GM04504 (cell line): ENCODE measurements around the gene GPR173.

Experiments
- DNase-seq: peaks from one replicate; pipeline ENCODE4 v3.0.0-alpha.2; 2012; ENCODE audit warnings: low read depth

GPR173 gene

DNA sequence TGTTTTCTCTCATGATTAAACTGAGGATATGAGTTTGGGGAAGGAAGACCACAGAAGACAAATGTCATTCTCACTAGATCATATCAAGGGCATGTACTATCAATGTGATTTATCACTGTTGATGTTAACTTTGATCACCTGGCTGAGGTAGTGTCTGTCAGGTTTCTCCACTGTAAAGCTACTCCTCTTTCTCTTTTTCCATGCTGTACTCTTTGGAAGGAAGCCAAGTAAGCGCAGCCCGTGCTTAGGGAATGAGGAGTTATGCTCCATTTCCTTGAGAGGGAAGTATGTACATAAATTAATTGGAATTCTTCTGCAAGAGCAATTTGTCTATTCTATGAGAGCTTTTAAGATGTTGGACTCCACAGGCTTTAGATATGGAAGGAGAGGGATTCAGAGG lies 41.3 kb downstream of the GPR173 start:
- no peak for DNase-seq

DNA sequence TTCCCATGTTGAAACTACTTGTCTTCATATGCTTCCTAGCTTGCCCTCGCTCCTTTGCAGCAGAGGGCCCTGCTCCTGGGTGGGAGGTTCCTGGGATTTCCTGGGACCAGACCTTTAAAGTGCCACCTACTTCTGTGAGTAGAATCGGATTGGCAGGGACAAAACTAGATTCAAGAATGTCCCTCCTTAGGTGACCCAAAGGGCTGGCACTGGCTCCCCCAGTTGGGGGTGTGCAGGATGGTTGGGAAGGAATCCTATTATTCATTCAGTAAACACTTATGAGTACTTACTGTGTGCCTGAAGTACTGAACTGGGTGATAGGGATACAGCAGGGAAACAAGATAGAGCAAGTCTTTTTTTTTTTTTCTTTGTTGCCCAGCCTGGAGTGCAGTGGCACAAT lies 42.8 kb downstream of the GPR173 start:
- DNase-seq = no peak

DNA sequence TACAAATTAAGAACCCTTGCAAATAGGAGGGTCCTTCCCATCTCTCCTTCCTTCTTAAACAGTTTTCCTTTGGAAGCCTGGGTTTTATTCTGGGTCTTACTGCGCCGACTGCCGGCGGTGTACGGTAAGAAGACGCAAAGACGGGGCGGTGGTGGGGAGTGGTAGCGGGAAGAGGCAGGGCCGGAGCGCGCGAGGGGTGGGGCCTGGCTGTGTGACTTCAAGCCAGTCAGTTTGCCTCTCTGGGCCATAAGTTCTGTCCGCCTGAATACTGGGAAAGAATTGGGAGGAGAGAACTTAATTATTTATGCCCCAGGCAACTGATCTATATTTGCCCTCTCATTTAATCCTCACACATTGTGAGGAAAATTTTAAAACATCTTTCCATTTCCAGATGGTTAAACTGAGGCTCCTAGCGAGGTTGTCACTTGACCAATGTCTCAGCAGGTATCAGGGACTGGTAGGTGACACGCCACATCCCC lies 44.6 kb downstream of the GPR173 start:
- no peak for DNase-seq

DNA sequence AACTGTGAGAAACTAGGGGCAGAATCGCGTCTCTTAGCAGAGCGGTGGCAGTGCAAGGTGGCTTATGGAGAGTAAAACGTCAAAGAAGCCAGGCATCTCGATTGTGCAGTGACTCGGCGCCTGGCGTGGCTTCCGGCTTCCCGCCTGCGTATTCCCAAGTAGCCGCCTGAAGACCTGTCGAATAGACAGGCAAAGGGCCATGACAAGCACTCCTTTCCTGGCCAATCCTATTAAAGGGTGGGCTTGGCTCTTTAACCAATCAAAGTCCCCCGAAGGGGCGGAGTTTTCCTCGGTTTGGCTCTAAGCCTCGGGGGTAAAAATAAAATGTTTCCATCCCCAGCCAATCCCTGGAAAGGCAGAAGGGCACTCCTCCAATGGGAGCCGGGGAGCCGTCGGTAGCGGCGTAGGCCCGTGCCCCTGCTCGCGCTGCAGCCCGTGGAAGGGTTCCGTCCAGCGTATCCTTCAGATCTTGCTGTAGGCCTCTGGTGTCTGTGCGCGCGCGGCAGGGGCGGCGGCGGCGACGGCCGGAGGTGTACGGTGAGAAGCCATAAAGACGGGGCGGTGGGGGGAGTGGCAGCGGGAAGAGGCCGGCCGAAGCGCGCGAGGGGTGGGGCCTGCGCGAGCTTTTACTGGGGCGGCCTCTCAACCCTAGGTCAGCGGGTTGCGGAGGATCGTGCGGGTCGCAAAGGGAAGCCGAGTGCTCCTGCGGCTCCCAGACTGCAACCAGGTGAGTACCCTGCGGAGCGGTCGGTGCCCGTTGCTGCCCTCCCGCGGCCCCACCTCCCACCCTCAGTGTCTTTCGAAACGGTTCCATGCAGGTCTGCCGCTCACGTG lies 45.4 kb downstream of the GPR173 start, which contains the start of gene KANTR:
Gene KANTR, plus strand, starts transcription at position 395 of the 834 bp plus-strand sequence. CDS start 30,131 bp downstream, outside the sequence.
- DNase-seq = peak; percentile 87

DNA sequence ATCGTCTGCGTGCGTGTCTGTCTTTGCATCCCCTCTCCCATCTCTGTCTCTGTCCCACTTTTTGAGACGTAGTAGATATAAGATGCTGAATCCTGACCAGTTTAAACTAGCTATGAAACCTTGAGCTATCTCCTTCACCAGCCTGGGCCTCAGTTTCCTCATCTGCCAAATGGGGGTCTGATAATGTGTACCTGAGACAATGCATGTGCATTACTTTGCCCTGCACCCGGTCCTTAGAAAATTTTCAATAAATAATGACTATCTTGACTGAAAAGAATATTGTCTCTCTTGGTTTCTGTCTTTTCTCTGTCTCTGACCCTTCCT lies 46.0 kb downstream of the GPR173 start:
- no peak for DNase-seq

DNA sequence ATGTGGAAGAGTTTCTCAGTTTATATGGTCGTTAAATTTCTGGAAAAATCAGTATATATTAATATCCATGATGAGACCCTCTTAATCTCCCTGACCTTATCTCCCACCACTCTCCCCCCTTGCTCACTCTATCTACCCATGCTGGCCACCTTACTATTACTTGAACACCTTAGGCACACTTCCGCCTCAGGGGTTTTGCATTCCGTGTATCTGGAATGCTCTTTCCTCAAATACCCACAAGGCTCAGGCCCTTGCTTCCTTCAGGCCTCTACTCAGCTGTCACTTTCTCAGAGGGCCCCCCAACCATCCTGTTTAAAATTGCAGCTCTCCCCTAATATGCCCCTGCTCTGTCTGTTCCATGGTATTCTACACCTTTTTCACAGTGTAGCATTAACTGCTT lies 47.2 kb downstream of the GPR173 start:
- DNase-seq = no peak

DNA sequence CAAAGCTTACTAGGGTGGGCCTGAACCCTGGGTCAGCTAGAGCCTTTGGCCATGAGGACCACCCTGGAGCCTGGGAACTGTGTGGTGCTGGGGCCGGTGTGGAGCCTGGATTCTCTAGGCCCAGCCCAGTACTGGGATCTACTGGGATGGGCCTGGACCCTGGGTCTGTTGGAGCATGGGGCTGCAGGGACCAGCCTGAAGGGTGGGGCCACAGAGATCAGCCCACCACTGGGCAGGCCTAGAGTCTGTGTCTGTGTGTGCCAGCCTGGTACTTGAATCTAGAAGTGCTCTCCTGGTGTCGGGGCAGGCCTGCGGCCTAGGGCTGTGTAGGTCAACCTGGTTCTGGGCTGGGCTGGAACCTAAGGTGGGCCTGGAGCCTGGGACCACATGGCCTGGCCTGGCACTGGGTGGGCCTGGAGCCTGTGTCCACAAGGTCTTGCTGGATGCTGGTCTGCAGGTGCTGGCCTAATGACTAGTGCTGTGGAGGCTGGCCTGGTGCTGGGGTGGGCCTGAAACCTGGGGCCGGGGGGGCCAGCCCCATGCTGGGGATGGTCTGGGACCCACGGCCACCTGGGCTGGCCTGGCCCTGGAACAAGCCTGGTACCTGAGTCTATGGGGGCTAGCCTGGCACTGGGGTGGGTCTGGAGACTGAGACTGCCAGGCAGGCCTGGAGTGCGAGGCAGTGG lies 66.4 kb downstream of the GPR173 start:
- DNase-seq = no peak

DNA sequence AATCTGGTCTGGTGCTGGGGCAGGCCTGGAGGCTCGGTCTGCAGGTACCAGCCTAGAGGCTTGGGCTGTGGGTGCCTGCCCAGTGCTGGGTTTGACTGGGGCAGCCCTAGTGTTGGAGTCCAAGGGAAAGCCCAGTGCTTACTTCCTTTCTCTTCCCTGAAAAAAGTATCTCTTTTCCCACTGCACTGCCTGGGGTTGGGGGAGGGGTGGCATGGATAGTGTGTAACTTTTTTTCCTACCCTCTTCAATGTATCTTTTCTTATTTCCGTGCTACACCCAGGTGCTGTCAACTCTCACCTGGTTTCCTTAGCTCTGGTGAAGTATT lies 66.9 kb downstream of the GPR173 start:
- DNase-seq = no peak

DNA sequence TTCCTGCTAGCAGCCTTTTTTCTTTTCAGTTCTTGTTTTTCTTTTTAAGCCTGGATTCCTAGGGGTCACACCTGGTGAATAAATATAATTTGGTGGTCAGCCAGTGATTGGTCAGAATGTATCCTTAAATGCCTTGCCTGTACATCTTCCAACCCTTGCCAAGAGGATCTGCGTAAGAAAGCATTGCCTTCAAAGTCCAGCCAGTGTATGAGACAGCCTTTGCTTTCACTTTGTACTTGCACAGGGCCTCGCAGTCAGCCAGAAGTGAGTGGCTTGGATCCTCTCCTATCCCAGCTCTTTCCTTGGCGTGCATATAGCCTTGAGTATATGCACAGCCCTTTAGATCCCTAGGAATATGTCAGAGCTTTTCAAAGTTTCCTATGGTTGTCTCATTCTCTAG lies 67.5 kb downstream of the GPR173 start:
- no peak for DNase-seq

DNA sequence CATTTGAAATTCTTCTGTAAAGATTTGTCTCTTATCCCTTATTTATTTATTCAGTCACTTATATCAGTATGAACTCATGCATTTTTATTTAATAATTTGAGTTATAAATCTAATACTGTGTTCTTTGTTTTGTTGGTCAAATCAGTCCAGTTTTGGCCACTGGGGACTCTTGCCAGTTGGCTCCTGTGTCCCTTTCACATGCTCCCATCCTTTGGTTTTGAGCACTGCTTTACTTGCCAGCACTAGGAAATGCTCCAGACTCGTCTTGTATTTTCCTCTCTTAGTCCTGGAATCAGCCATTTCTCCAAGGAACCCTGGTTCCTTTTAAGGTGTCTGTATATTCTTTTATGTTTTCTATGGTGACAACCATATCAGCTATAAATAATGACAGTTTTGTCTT lies 73.4 kb downstream of the GPR173 start:
- no peak for DNase-seq

DNA sequence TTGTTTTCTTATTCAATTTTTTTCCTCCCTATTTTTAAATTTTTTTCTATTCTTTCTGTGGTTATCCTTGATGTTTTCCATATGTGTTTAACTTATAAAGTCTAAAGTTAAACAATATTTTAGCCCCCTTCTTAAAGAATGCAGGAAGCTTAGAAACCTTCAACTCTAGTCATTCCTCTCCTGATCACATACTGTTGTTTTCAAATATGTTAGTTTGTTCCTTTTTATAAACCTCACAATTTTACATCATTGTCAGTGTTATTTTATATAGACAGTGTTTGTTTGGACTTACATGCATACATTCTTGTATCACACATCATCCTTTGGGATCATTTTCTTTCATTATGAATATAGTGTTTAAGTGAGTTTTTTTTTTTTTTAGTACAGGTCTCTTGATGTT lies 76.9 kb downstream of the GPR173 start:
- DNase-seq = no peak

DNA sequence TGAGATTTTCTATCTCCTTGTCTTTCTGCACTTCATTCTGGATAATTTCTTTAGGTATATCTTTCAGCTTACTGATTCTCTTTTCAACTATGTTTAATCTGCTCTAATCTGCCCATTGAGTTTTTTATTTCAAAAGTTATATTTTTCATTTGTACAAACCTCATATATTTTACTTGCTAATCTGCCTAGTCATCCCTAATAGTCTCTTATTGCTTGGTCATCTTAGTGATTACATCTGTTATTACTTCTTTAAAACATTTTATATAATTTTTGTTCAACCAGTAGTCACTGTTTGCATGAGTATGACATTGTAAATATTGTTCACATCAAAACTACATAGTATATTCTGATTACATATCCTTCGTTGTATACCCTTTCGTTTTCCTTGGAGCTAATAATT lies 77.8 kb downstream of the GPR173 start:
- DNase-seq = no peak

DNA sequence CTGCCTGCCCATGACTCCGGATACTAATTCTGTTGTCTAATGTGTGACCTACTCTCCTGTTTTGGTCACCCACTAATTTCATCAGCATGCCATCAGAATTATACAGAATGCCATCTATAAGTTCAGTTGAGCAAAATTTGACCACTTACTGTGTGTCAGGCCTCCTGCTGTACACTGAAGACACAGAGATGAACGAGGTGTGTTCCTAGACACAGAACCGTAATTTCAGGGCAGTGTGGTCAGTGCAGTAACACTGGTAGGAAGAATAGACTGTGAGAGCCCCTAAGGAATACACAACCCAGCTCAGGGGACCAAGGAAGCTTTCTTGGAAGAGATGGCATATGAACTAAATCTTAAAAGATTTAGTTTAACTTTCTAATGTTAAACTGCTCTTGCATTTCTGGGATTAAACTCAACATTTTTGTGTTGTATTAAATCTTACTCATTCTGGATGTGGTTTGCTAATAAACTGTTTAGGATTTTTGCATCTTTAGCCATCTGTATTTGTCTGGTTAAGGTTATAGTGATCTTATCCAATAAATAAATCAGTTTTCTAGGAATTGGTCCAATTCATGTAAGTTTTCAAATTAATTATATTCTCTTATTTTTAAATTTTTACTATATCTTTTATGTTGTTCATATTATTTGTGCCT lies 79.6 kb downstream of the GPR173 start:
- peak; percentile 18 for DNase-seq
